ENCODE measurements around the gene GALNS.

The GALNS gene

DNA sequence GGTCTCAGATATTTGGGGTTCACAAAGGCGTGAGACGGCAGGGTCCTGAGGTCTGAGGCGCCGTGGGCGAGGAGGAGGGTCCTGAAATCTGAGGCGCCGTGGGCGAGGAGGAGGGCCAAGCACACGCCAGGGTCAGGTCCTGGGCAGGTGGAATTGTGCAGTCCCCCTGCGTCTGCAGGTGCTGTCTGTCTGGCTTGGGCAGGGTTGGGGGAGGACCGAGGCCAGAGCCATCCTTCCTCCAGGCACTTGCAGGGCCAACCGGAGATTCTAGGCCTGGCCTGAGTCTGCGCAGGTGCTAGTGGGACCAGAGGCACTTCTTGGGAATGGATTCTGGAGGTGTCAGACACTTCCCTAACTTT, 42.6 kb downstream of the GALNS start:
- no peak for DNase-seq

DNA sequence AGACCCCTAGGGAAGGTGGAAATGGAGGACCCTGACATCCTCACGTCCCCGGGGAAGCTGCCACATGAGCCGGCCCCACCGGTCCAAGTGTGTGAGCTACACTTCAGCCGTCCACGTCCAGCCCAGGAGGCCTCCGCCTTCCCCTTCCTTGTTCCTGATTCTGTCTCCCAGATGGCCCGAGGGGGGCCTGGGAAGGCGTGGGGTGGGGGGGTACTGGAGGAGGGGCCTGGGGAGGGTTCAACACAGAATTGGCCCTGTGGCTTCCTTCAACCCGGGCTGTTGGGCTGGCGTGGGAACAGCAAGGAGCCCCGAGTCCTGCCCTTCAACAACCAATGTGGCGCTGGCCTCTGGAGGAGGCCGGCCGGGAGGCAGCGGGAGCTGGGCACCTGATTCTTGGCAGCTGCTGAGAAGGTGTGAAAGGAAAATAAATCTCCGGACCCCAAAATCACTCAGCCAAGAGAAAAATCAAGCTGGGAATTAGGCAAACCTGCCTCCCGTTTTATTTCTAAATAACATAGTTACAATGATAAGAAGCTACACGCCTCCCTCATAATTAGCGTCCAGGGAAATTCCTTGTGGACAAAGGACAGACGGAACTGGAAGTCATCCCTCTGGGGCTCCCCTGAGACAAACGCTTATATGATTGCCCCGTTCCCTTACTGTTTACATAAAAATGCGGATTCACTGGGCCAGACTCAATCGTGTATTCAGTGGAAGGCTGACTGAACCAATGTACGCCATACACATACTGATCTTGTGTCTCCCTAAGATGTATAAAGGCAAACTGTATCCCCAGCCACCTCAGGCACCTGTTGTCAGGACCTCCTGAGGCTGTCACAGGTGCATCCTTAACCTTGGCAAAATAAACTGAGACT, 43.2 kb downstream of the GALNS start:
- no peak for DNase-seq

DNA sequence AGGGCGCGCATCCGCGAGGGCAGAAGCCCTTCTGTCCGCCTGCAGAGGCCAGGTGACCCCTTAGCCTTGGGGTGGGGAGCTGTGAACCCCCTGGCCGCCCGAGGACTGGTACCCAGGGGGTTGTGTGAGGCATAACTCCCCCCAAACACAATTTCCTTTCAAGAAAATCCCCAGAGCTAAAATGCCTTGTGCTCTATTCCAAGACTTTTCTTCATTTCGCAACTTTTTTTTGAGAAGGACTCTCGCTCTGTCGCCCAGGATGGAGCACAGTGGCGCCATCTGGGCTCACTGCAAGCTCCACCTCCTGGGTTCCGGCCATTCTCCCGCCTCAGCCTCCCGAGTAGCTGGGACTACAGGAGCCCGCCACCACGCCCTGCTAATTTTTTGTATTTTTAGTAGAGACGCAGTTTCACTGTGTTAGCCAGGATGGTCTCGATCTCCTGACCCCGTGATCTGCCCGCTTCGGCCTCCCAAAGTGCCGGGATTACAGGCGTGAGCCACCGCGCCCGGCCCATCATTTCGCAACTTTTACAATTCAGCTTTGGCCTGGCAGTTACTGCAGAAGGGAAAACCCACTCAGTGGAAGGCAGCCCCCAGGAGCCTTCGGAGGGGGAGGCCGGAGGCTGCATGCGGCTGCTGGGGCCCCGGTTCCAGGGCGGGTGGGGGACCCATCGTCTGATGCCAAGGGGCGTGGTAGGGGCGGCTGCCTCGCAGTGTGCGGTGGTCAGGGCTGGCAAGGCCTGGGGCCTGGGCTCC, 44.1 kb downstream of the GALNS start:
- no peak for DNase-seq

DNA sequence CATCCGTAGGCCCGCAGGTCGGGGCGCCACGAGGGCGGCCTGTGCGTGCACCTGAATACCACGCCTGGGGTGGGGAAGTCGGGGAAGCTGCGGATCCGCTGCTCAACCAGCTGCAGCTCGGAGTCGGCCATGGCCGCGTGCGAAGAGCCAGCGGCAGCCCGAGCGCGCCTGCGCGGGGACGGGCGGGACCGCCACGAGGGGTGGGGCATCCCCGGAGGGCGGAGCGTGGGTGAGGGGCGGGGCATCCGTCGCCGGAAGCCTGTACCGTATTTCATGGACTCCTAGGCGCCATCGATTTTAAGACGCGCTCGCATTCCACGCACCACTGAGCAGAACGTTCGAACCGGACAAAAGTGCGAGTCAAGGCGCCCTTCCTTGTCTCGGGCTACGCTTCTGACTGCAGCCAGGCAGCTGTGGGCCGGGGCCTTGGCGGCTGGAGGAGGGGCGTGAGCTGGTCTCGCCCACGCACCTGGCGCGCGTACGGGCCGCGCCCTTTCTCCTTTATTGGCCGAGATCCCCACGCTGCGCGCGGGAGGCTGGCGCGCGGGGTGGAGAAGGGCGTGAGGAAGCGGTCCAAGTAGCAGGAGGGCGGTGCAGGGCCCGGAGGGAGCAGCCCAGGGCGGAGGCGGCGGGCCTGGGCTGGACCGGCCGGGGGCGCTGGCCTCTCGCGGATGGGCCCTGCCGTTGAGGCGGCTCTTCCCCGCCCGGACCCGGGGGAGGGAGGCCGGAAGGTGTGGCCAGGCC, 44.8 kb downstream of the GALNS start, which contains the start of gene APRT:
APRT (minus strand) TSS at position 160 of the 744 bp plus-strand sequence; CDS start at position 131, 29 bp downstream.
- no peak for DNase-seq

DNA sequence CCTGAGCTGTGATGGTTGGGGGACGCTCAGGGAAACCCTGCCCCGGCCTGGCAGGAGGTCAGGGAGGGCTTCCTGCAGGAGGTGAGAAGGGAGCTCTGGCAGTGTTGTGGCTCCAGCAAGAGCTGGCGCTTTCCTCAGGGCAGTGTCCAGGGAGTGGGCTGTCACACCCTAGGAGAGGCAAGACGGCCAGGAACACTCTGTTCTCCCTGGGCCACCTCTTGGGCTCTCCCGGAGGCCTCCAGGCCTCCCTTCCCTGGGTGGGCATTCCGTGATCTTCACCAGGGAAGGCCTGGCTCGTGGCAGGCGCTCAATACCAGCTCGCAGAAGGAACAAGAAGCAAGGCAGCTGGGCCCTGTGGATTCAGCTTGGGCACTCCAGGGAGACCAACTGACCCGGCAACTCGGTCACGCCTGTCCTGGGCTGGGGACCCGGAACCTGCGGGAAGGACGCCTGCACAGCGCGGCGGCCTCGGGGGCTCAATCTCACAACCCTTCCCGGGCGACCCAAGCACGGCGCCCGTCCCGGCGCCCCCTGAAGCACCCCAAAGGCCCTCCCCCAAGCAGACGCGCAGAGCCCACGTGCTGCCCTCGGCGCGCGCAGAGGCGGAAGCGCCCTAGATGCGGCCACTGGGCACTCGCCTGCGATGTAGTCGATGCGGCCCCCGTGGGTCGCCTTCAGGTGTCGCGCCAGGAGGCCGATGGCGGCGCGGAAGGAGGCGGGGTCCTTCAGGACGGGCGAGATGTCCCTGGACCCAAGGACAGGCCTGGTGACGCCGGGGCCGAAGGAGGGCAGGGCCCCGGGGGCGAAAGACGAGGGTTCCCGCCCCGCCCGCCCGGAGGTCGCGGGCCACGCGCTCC, 45.6 kb downstream of the GALNS start:
- no peak for DNase-seq

DNA sequence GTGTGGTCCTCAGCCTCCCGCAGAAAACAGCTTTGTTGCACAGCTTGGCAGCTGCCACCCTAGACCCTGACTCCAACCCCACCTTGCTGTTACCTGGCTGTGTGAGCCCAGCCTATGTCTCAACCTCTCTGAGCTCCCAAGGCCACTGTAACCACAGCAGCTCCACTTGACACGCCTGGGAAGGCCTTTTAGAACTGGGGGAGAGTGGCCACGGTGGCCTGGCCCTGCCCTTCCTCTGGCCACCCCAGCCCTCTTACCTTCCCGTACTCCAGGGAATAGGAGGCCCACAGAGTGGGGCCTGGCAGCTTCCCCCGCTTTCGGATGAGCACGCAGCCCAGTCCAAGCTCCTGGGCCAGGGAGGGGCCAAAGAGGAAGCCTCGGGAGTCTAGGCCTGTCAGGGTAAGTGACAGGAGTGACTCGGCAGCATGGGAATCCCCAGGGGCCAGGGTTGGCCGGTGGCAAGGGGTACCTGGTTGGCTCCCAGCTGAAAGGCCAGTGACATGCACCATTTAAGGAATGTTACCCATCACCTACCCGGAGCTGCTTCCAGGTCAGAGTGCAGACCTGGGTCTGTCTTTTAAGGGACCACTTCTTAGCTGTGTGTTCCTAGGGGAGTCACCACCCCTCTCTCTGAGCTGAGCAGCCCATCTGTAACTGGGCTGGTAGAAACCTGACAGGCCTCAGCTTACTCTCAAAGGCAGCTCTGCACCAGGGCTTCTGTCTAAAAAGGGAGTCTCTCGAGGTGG, 46.4 kb downstream of the GALNS start:
- DNase-seq, result no peak

DNA sequence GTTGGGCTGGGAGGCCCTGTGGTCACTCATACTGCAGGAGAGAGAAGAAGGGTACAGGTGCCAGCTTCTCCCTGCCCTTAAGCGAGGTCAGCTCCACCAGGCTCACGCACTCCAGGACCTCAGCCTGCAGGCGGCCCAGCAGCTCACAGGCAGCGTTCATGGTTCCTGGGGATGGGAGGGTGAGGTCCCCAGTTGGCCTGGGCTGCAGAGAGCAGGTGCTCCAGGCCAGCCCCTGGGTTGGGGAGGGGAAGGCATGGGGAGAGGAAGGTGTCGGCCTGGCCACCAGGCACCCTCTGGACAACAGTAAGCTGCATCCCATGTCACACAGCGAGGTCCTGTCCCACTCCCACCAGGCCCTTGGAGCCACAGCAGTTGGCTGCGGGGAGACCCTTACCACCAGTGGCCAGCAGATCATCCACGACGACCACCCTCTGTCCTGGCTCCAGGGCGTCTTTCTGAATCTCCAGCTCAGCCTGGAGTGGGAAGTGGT, 47.0 kb downstream of the GALNS start:
- DNase-seq, result no peak

DNA sequence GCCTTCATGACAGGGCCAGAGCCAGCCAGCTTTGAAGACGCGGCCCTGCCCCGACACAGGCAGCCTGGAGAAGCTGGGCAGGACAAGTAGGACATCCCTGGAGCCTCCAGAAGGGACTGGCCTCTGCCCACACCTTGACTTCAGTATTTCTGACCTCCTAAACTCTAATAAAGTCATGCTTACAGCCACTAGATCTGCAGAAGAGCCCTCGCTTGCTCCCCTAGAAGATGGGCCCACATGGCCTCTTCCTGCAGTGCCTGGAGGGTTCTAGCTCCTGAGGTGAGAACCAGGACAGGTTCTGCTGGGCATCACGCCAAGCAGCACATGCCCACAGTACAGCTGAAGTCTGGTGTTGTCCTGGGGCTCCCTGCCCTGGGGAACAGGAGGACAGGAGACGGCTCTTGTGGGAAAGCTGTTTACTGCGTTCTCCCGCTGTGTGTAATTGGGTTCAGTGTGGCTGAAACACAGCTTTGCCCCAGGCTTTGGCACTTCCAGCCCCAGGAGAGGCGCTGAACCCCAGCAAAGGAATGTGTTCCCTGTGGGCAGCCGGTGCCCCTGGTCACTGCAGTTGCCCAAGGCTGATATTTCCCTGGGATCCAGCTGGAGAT, 47.6 kb downstream of the GALNS start:
- no peak for DNase-seq

DNA sequence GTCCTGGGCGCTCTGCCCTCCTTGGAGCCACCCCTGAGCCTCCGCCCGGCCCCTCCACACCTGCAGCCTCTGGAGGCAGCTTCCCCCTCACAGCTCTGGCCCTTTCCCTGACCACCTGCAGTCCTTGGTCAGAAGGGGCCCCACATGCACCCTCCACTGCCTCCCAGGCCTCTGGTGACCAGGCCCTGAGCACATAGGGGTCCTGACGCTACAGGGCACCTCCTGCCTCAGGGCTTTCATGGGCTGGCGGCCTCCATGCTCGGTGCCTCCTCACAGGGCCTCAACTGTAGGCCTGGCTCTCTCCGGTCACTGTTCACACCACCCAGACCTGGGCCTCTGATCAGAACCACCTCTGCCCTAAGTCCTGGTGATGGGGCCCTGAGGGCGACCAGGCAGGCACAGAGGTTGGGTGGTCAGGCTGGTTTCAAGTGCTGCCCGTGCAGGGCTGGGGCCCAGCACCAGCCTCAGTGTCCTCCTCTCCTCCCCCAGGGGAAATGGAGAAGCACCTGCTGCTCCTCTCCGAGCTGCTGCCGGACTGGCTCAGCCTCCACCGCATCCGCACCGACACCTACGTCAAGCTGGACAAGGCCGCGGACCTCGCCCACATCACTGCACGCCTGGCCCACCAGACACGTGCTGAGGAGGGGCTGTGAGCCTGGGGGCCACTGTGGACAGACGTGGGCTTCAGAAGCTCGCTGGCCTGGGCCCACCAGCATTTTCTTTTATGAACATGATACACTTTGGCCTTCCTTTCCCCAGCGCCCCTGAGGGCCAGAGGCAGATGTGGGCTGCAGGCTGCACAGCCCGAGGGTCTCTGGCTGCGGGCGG, 48.9 kb downstream of the GALNS start:
- no peak for DNase-seq

DNA sequence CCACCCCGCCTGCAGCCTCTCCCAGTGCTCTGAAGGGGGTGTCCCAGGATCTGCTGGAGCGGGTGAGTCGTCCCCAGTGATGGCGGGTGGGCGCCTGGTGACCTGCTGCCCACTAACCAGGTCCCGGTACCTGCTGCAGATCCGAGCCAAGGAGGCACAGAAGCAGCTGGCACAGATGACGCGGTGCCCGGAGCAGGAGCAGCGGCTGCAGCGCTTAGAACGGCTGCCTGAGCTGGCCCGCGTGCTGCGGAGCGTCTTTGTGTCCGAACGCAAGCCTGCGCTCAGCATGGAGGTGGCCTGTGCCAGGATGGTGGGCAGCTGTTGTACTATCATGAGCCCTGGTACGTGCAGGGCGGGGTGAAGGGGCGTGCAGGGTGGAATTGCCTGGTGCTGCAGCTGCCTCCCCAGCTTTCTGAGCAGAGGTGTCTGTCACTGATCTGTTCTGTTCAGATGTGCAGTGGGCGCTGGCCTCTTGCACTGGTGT, 49.6 kb downstream of the GALNS start:
- DNase-seq, result no peak

DNA sequence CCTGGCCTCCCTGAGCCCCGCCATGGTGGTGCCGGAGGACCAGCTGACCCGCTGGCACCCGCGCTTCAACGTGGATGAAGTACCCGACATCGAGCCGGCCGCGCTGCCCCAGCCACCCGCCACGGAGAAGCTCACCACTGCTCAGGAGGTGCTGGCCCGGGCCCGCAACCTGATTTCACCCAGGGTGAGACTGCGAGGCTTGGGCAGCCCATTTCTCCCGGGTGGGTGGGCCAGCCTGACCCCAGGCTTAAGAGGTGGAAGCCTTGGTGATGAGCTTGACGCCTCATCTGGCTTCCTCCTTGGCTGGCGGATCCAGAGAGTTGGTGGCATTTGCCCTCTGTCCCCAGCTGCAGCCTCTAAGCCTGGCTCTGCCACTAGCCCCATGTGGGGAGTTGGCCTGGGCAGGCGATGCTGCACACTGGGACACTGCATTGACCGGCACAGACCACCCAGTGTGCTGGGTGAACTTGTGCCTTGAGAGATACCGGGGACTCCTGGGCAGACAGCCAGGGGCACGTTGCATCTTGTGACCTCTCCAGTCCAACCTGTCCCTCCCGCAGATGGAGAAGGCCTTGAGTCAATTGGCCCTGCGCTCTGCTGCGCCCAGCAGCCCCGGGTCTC, 50.1 kb downstream of the GALNS start:
- DNase-seq, result no peak

DNA sequence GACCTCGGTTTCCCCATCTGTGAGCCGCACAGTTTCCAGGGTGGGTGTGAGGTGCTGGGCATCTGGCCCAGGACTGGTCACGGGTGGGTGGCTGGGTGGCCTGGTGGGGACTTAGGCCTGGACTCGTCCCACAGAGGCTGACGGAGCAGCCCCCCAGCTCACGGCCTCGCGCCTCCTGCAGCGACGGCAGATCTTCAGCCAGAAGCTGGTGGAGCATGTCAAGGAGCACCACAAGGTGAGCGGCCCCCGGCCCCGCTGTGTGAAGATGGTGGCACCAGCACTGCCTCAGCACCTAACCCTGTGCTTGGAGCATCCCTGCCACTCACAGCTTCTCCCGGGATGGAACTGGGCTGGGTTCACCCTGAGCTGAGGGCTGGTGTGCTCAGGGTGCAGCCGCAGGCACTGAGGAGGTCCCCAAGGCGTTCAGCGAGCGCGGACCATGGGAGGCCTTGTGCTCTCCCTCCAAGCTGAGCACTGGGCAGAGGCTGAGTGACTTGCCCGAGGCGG, 50.8 kb downstream of the GALNS start:
- no peak for DNase-seq

DNA sequence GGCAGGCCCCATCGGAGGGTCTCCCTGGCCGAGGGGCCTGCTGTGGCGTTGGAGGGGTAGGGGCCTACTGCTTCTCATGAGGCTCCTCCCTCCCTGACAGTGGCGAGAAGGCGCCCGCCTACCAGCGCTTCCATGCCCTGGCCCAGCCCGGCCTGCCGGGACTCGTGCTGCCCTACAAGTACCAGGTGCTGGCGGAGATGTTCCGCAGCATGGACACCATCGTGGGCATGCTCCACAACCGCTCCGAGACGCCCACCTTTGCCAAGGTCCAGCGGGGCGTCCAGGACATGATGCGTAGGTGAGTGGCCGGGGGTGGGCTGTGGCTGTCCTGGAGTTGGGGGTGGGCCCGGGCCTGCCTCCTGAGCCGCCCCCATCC, 51.4 kb downstream of the GALNS start:
- no peak for DNase-seq

DNA sequence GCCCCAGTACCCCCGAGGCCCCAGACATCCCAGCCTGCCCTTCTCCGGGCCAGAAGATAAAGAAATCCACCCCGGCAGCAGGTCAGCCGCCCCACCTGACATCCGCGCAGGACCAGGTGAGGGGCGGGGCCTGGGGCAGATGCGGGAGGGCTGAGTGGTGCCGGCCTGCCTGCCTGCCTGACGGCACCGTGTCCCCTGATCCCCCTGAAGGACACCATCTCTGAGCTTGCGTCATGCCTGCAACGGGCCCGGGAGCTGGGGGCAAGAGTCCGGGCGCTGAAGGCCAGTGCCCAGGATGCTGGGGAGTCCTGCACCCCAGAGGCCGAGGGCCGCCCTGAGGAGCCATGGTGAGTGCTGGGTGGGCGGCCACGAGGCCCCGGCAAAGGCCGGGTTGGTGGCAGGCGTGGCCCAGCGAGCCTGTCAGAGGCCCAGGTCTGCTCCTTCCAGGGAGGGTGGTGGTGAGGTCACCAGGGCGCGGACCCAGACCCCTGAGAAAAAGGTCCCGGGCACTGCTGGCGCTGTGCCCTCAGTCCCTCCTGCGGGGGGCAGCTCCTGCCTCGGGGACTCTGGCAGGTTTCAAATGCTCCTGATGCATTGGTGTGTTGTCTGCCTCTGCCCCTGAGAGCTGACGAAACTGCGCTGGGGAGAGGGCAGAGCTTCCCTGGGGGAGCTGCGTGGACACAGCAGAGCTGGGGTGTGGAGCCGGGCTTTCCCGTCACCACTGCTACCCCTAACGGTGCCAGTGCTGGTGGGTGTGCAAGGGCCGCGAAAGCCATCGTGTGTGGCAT, 52.0 kb downstream of the GALNS start:
- no peak for DNase-seq

DNA sequence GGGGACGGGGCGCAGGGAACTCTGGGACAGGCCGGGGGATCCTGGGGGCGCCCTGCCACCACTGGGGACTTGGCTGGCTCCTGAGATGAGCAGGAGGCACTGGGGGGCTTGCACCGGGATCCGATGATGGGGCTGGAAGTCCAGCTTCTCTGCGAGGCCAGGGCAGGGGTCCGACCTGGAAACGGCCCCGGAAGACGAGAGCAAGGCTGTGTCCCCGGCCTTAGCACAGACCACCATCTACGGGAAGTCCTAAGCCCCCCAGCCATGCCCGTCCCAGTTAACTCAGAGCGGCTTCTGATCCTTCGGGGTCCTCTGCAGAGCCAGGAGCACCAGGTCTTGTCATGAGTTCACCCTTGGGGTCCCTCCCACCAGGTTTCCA, 52.6 kb downstream of the GALNS start:
- DNase-seq, result no peak

DNA sequence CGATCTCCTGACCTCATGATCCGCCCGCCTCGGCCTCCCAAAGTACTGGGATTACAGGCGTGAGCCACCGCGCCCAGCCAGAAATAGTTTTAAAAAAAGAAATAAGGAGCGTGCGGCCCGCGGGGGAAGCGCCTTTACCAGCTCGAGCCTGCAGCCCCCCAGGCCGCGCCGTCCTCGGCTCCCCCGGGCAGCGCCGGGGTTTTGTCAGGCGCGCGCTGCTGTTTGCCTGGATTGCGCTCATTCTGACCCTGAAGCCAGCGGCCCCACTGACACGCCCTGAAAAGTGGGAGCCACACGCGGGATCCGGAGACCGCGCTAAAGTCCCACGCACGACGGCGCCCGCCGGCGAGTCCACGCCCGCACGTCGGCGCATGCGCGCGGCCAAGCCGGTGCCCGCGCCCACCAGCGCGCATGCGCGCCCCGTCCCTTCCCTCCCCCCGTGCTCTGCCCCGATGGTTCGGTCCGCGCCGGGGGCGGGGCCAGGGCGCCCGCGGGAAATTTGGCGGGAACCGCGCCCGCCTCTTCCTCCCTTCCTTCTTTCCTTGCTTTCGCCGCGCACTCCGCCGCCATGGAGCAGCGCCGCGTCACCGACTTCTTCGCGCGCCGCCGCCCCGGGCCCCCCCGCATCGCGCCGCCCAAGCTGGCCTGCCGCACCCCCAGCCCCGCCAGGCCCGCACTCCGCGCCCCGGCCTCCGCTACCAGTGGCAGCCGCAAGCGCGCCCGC, 53.3 kb downstream of the GALNS start, which contains the start of gene CDT1:
CDT1 (plus strand) TSS at position 526 of the 724 bp plus-strand sequence; CDS start at position 569, 43 bp downstream.
- DNase-seq, result no peak

DNA sequence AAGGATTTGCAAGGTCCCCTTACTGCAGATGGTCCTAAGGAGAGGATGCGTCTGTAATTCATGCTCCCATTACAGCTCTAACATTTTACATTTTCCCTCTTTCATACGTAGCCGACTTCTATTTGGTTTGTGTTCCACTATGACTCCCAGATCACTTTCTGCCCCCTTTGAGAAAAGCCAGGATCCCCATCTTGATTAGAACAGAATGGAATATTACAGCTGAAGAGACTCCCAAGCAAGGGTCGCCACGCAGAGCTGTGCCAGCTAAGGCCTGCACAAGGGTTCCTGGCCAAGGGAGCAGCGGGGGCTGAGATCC, 56.5 kb downstream of the GALNS start:
- DNase-seq, result no peak
